HG02840 (cell line): ENCODE measurements around the gene CREB5.
"Not testable (repeated sequence)": the region's sequence is repeated elsewhere in the genome, so short reads cannot be mapped to it uniquely, and the experiment has no call there.

Source experiments
- ATAC-seq: cut with Tn5 transposase; IDR thresholded peaks from one replicate; pipeline ENCODE4 v1.9.1; 2021; ENCODE audit warnings: mild to moderate bottlenecking, moderate library complexity, moderate number of reproducible peaks; ENCODE audit not compliant: unreplicated experiment, low FRiP score

The CREB5 gene

DNA sequence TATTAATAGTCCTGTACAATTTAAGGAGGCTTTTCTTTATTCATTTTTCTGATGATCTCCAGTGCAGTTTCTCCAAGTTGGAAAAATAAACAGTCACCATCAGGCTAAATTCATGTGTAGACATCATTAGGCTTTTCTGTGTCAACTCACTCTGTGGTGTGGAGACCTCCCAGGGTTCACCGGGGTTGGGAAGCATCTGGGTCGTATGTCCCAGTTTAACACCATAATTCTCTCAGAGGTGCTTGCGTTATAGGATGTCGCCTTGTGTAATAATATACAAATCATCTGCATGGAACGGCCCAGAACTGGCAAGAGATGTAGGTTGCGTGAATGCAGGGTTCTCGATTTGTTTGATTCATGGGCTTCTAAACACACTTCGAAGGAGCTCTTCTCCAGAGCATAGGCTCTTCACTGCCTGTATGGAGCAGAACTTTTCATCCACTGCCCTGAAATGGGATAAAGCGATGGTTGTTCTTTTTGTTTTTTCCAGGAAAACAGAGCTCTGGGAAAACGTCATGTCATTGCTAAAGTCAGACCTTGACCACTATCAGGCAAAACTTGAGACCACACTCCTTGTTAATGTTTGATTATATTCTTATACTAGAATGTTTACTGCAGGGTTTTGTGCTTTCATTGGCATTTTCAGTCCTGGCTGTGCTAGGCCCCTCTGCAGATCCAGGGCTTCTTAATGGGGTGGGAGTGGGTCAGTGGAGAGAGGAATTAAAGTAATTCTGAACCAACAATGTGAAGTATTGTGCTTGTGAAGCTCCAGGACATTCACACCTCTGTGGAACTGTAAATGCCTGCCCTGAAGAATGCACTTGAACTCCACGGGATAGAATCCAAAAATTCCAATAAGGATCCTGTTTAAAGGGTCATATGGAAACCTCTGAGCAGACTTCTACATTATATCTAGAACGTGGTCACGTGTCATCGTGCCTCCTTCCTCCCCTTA lies 373.0 kb downstream of the CREB5 start:
- no peak for ATAC-seq

GRCh38 chr7:28786156-28786555 lies 373.8 kb downstream of the CREB5 start:
- ATAC-seq: not testable (repeated sequence)

- ATAC-seq: no peak
Observed at GRCh38 chr7:28787106-28787505, 374.8 kb downstream of the CREB5 start.

- no peak for ATAC-seq
Observed at GRCh38 chr7:28790467-28790866, 378.1 kb downstream of the CREB5 start.

GRCh38 chr7:28792858-28793257 lies 380.5 kb downstream of the CREB5 start:
- no peak for ATAC-seq

DNA sequence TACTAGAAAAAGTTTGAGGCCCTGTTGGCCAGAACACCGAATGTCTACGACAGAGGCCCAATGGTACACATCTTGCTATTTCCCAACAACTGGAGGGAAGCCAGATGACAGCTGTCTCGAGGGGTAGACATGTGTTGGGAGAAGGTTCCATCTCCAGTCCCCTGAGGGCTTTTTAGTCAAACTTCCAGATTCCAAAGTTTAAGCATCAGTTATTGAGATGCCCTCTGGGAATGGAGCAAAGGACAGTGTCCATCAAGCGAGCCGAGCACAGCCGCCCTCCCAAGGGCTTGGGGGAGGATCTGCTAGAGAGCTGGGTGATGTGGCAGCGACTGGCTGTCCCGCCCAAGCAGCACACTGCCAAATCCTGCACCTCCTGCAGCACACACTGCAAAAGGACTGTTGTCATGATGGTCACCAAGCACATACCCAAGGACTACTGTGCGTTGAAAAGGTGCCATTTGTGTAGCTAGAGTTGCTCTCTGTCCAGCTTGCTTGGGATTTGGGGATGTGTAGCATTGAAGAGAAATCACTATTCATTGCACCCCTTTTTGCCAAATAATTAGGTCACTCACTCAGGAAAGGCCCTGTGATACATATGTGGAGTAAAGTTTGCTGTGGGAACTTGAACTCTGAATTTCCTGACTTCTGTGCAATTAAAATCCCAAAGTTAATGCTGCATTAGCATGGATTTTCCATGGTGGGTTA lies 381.2 kb downstream of the CREB5 start:
- no peak for ATAC-seq

DNA sequence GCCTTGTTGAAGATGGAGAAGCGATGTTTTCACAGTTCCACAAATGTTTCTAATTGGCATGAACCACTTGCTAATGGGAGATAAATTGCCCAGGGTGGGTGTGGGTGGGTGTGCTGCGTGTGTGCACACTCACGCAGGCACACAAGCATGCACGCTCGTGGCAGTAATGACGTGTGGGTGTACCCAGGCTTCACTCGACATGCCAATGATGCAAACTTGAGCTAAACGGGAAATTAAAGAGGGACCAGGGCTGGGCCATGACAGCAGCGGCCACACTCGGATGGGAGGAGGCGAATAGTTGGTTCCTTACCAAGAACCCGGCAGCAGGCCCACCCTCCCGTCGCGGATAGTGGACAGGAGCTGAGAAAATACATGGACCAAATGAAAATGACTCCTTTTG lies 386.0 kb downstream of the CREB5 start:
- ATAC-seq: no peak

GRCh38 chr7:28799619-28800018 lies 387.3 kb downstream of the CREB5 start:
- no peak for ATAC-seq

DNA sequence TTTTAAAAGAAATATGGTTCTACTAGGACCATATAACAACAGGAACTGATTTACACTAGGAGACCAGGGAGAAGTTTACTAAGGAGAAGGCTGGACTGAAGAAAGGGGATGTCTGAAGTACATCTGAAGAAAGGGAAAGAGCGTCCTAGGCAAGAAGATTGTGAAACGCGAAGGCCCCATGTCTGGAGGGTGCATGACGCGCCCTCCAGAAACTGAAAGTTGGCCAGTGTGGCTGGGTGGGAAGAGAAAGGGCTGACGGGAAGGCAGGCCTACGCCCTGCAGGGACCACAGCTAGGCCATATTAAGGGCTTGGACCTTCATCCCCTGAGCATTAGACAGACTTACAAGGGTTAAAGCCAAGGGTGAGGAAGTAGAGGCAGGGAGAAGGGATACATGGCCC lies 387.8 kb downstream of the CREB5 start:
- ATAC-seq: no peak

- no peak for ATAC-seq
Observed at GRCh38 chr7:28802450-28802849, 390.1 kb downstream of the CREB5 start.

- ATAC-seq: no peak
Observed at GRCh38 chr7:28804157-28804556, 391.8 kb downstream of the CREB5 start.

- ATAC-seq: no peak
Observed at GRCh38 chr7:28804990-28805389, 392.7 kb downstream of the CREB5 start.

- no peak for ATAC-seq
Observed at GRCh38 chr7:28806841-28807240, 394.5 kb downstream of the CREB5 start.

GRCh38 chr7:28807396-28807994 lies 395.2 kb downstream of the CREB5 start:
- ATAC-seq: no peak

DNA sequence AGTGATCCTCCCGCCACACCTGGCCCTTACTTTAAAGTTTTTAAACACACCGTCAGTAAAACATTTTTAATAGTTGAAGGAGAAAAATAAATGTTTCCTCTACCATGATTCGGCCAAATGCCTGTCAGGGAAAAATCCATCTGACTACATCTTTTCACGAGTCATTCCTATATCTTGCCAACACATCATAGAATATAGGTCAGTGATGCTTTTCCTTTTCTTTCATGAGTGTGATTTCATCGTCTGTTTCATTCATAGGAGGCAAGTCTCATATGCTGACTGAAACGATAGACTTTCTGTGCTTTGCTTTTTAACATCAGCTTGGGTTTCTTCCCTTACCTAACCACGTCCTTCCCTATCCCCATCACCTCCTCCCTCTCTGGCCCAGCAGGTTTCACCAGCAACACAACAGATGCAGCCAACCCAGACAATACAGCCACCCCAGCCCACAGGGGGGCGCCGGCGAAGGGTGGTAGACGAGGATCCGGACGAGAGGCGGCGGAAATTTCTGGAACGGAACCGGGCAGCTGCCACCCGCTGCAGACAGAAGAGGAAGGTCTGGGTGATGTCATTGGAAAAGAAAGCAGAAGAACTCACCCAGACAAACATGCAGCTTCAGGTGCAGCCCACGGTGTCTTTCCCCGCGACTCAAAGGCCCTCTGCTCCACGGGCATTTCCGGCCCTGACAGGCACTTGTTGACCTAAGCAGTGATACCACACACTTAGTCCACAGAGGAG lies 396.6 kb downstream of the CREB5 start:
- no peak for ATAC-seq

- no peak for ATAC-seq
Observed at GRCh38 chr7:28811008-28811407, 398.7 kb downstream of the CREB5 start.

DNA sequence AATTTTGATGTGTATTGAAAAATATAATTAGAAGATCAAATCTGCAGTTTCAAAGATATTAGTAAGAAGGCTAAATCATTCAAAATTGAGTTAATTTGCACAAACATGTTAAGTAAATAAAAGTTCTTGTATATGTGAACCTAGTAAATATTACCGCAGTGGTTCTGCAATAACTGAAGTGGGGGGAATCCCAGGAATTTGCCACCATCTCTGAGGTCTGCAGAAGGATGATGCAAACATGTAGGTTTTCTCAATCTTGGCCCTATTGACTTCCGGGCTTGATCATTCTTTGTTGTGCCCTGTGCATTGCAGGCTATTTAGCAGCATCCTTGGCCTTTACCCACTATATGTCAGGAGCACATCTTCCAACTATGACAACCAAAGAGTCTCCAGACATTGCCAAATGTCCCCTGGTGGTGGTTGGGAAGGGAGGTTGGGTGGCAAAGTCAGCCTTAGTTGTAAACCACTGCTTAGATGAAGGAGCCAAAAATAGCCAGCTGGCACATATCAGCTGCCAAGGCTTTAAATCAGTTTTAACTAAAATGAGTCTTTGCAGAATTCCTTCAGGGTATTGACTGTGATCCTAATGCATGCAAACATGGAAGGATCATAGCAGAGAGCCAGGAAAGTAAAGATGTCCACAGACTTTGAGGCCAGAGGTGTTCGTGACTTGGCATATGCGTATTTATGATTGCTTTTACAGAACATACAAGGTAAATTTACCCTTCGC lies 399.5 kb downstream of the CREB5 start:
- ATAC-seq: no peak

- ATAC-seq: no peak
Observed at GRCh38 chr7:28812616-28813015, 400.3 kb downstream of the CREB5 start.

DNA sequence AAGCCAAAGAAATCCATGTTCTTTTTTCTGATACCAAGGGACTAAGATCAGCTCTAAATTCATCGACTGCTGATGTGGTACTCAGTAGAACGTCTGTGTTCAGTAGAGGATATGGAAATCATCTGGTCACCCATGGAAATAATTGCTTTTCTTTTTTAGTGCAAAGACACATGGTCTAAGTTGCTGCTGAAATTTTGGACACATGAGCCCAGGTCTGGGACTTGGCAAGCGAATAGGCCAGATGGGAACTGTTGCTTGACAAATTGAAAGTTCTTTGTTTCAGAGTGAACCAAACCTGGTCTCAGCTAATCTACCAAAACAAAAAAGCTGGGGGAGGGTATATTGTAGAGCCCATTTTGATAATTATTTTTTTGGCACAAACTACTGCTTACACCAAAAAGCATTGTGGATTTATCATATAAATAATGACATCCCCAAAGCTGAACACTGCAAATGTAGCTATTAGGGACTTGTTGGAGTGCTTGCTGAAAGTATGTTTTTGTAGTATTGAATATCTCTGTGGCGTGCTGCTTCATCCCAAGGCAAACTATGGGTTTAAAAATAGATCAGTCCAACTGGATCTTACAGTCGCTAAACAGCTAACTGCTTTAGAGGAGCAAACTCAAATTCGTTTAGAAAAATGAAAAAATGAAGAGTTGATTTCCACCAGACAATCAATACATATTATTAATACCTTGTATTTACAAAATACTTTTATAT lies 401.1 kb downstream of the CREB5 start:
- no peak for ATAC-seq
